GM18502 (cell line): ENCODE data around the gene LSAMP.

Experiments used
- ATAC-seq: cut with Tn5 transposase; IDR thresholded peaks from one replicate; pipeline ENCODE4 v1.9.1; 2021; ENCODE audit warnings: mild to moderate bottlenecking; ENCODE audit not compliant: unreplicated experiment, poor library complexity

LSAMP gene

DNA sequence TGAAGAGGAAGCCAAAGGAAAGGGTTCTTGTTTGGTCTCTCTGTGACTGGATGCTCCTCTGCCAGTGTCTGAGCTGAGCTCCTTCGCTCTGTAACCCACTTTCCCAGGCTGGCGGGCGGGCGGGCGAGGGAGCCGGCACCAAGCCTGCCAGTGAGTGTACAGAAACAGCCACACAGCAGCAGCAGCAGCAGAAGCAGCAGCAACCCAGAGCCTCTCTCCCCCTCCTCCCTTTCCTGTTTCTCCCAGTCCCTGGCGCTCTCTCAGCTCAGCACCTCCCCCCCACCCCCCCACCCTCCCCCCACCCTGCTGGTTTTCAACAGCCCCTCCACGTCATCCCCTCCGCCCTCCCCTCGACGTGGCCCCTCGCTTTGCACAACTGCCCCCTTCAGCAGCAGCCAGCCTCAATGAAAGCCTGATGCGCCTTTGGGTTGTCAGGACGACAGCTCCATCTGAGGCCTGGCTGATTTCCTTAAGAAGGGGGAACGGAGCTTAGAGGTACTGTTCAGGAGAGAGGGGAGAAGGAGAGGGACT is at the start of gene LSAMP:
Gene LSAMP, minus strand, starts transcription at position 177 of the 531 bp plus-strand sequence.
- ATAC-seq: no peak

DNA sequence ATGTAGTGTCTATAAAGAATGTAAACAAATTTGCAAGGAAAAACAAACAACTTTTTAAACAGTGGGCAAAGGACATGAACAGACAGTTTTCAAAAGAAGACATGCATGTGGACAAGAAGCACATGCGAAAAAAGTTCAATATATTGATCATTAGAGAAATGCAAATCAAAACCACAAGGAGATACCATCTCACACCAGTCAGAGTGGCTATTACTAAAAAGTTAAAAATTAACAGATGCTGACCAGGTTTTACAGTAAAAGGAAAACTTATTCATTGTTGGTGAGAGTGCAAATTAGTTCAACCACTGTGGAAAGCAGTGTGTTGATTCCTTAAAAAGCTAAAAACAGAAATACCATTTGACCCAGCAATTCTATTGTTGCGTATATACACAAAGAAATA is 47.1 kb upstream of the LSAMP start:
- no peak for ATAC-seq

DNA sequence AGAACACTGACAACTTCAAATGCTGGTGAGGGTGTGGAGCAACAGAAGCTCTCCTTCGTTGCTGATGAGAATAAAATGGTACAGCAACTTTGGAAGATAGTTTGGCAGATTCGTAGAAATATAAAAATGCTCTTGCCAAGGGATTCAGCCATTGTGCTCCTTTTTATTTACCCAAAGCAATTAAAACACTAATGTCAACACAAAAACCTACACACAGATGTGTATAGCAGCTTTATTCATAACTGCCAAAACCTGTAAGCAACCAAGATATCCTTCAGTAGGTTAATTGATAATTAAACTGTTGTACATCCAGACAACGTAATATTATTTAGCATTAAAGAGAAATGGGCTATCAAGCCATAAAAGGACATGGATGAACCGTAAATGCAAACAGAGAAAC is 37.8 kb upstream of the LSAMP start:
- no peak for ATAC-seq

DNA sequence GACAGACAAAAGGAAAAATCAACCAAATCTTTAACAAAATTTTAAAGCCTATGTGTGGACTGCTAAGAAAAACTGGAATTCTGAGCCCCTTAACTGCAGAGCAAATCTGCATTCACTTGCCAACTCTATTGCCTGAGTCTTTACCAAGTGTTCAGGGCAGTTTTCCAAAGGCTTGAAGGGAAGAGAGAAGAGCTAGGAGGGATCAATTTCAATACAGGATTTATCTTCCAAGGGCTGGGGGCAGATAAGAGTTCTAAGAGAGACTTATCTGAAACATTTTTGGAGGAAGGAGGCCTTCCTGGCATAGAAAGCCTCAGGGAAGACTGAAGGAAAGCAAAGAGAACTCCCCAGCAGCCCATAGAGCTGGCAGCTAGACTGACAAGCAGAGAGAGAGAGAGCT is 31.4 kb upstream of the LSAMP start:
- no peak for ATAC-seq

DNA sequence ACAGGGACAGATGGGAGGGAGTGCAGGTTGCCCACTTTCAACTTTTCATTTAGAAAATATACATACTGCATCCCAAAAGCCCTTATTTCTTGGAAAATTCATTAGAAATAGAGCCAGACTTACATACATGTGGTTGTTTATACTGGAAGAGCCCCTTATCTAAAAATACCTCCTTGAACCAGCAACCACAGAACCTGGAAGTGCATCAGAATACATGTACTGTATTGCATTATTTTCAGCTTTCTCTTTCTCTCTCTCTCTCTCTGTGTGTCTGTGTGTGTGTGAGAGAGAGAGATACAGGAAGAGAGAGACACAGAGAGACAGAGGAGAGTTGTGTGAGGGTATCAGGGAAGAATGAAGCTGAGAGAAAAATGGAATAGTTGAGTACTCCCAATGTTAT is 29.5 kb upstream of the LSAMP start:
- no peak for ATAC-seq

DNA sequence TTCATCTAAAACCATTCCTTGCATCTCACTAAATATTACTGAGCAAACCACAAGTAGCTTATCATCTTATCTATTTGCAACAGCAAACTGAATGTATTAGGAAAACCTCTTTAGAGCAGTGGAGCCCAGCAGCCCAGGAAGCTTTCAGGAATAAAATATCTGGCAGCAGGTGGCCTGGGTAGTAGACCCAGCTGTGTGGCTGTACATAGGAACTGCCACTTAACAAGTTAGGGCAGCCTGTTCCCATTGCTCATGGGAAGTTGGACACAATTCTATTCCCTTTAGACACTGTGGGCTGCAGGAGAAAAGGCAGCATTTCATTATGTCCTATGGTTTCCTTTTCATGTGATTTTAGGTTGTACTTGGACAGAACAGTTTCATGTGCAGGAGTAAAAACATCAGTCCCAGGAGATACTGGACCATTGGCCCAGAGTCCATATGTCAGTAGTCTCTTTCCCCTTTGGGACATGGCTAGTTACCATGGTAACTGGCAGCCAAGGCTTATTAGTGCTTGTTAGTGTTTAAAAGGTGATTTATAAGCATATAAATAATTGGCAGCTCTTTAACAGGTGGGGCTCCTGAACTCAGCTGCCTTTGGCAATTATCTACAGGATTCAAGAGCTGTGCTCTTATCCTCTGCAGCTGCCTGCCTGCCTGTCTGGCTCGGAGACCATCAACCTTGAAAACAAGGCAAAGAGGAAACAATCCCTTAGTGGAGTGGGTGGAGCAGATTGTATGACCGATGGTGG is 28.9 kb upstream of the LSAMP start:
- no peak for ATAC-seq

DNA sequence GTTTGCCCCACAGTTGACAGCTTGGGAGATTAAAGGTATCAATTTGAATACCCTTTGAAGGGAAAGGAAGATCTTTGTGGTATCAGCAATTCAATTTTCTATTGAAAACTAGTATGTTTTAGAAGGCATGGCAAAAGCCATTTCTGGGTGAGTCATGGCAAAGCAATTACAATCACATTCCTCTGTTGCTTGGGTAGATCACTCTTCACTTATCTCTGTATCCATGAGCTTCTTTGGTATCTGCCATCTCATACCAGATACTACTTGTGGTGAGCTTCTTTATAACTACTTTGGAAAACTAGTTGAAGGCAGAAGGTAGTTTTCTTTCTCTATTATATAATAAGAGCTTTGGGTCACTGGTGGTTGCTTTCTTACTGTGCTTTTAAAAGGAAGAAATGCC is 28.3 kb upstream of the LSAMP start:
- ATAC-seq: no peak

DNA sequence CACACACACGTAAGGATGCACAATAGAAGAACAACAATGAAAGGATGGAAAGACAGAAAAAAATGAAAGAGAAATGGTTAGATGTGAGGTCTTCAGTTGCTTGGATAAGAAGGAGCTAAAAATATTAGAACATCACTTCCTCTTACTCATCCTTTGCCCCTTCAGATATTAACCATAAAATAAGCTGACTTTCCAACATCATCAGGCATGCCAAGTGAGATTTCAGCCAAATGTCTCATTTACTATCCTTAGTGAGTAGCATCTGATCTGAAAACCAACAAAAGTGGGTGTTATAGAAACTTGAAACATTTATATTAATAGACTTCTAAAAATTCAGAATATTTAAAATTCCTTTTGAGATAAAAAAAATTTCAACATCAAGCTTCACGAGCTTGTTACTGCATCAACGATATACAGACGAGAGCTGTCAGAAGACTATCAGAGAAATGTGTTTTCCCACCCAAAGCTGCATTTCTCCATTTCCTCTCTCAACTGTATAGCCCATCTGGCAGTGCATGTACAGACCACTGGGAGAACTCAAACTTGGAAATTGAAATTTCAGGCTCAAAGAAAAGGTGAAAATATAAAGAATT is 25.4 kb upstream of the LSAMP start:
- no peak for ATAC-seq

DNA sequence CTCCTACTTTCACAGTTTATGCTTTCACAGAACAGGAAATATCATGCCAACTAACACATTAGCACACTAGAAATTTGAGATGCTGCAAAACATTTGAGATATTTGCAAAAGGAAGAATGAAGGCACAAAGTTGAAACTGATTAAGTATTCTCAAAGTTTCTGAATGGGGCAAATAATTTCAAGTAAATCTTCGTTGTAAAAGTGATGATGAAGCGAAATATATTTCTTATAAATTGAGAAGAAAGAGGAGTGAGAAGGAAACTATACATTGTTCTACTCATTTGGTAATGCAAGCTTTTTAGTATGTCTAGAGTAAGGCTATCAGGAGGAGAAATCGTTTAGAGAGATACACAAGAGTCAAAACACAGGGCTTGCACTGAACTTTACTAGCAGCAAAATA is 24.3 kb upstream of the LSAMP start:
- no peak for ATAC-seq

DNA sequence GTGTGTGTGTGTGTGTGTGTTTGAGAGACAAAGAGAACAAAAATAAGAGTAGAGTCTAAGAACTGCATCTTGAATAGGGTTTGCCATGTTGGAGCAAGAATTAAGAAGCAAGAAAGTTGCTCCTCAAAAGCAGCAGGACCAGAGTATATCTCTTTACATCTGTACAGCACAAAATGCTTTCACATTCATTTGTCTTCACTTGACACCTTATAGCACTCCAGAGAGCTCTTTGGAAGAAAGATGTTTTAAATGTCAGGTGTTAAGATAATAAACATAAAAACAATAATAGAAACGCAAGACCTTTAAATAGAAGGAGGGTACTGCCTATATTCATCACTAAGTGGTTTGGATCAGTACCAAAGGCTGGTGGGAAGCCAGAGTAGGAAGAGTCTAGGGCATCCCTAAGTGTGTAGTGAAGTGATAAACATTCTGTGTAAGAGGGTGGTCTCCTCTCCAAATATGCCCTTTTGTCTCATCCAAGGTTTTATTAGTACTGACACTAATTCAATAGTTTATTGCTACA is 19.1 kb upstream of the LSAMP start:
- ATAC-seq: no peak

DNA sequence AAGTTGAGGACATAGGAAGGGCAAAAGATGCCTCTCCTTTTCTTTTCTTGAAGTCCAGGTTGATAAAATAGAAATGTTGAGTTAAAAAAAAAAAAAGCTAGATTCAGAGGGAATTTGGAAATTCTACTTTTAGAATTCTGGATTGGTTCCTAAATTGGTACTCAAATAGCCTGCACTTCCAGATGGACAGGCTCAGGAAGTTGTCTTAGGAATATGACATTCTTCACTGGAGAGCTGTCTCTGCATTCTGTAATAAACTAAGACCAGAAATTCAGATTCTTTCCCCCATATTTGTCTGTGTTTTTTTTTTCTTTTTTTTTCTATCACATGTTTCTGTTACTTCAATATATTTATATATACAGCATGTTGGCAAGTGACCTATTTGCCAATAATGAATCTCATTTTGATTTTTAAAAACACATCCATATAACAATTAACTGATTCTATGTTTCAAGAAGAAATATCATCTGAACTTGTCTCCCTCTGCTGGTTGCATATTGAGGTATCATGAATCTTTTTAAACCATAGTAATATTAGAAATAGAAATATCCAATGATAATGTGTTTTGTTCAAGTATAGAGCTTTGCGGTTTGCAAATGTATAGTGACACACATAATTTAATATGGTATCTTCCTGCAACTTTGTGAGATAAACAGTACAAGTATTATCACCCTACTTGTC is 8.5 kb upstream of the LSAMP start:
- no peak for ATAC-seq

DNA sequence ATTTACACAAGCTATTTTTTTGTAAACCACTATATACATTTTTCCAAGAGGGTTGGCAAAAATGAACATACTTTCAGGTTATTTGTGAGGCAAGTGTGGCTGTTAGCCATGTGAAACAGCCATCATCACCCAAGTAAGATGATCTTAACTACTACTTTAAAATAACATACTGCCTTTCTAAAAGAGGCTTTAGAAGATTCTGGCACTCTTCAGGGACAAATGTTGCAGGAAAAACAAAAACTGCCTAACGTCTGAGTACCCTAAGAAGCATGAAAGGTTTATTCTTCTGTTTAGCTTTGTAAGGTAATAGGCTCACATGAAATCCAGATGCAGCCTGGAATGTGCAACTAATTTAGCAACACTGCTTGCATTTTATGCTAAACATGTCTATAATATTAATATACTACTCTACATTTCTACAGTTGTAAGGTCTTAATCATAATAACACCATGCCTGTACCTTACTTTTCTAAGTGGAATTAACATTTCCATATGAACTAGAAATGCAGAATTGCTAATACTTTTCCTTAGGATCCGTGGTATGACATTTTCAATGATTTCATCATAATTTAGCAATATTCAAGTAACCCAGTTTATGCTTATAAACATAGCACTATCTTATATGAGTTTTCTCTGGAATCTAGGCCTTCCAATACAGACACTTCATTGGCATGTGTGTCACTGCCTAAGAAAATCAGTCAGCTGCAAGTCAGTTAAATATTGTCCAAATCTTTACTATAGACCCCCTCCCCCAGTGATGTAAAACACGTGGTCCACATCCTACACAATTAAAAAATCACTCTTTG is 4.5 kb upstream of the LSAMP start:
- ATAC-seq: no peak

DNA sequence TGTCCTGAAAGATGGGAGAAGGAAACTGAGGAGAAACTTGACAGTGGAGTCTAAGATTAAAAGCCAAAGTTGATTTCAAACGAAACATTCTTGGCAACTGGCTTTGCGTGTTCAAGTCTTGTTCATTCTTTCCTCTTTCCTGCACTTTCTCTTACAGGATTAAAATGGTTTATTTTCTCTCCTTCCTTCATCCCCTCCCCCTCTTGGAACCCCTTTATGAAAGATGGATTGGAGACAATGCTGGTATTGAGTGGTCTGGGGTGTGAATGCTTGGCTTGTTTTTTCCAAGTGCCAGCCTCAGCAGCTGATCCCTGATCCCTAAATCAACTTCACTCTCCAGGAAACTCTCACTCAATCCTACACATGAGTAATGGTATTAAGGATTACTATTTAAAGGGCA is 703 bp upstream of the LSAMP start:
- no peak for ATAC-seq

DNA sequence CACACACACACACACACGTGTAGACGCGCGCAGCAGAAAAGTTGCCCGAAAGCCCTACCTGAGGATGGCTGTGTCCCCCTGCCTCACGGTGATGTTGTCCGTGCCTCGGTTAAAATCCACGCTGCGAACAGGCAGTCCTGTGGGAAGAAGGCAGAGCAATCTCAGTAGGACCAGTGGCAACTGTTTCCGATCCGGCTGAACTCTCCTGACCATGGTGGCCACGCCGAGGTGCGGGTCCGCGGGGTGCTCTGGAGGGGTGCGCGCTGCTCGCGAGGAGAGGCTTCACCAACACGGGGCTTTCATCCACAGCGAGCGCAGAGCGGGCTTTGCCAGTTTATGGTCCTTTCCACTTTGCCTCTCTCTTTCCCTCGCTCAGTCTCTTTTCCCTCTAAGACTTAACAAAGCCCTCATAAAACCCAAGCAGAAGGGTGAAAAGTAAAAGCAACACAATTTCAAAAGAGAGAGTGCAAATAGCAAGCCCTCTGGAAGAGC is 422 bp downstream of the LSAMP start:
- ATAC-seq: no peak

DNA sequence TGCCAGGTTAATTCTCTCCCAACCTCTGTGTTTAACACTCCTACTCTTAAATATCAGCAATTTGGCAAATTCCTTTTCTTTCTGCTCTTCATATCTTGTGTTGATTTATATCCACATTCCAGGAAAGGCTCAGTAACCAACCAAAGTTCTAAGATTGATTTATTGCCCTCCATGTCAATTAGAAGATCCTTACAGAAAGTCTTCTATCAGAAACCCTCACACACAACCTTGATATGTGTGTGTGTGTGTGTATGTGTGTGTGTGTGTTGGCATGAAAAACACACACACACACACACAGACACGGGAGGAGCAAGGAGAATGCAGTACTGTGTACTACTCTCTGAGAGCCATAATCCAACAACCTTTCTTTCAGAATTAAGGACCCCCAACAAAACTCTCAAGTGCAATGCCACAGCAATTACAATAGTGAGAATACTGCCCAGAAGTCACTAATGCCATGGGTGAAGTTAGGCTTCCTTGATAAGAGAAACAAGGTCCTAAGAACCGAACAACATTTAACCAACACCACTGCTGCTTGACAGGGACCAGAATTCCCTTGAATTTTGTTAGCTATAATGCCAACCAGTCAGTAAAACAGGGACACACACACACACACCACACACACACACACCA is 1.1 kb downstream of the LSAMP start:
- no peak for ATAC-seq

DNA sequence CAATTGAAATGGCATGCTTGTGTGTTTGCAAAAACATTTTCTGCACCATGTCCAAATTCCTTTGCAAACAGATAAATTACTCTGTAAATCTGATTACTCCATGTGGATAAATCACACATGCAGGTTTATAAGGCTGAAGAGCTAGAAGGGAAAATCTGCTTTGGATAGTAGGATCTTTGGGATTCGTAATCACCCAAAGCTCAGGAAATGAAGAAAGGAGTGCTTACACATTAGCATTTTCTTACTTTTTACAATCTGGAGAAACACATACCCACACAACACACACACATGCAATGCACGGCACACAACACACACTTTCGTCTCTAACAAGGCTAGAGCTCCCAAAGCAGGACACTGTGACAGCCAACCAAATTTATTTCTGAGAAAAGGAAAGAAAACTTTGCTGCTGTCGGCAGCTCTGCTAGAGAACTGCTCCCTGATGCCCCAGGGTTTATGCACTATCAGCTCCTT is 2.1 kb downstream of the LSAMP start:
- no peak for ATAC-seq

DNA sequence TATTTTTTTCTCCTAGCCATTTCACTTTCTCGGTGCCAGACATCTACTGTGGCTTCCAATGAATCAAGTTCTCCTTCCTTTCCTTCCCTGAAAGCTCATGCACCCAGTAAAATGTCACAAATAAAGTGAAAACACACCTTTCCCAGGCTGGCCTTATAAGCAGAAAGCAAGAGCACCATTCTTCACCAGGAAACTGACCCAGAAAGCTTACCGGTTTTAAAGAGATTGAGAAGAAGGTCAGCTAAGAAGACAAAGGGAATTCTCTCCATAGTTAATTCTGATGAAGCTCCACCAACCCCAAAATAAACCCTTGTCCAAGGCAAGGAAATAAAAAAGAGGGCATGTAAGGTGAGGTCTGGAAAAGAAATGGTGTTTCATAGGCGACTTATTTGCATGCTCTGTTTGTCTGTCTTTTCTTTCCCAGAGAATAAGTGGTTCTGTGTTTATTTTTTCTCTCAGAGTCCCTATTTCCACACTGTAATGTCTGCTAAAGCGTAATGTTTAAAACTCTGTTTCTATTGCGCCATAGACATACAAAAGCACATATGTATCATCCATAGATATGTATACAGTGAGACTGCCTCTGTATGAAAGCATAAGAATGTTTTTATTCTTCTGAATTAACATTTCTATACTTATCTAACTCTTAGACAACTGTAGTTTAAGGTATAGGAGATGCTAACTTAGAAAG is 2.8 kb downstream of the LSAMP start:
- ATAC-seq: no peak

DNA sequence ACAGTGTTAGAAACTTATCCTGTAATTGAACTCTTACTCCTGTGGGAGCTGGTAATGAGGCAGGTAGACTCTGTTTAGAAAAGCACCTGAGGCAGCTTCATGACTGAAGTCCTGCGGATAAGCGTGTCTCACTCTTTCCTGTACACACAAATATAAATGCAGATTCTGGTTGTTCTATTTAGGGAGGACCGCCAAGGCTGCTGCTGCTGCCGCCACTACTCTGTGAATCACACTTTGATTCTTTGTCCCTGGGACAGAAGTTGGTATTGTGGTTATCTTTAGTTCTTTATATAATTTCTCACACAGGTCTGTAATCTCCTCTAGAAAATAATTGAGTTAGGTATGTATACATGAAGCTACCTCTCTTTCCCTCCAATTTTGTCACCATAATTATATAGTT is 3.6 kb downstream of the LSAMP start:
- no peak for ATAC-seq

DNA sequence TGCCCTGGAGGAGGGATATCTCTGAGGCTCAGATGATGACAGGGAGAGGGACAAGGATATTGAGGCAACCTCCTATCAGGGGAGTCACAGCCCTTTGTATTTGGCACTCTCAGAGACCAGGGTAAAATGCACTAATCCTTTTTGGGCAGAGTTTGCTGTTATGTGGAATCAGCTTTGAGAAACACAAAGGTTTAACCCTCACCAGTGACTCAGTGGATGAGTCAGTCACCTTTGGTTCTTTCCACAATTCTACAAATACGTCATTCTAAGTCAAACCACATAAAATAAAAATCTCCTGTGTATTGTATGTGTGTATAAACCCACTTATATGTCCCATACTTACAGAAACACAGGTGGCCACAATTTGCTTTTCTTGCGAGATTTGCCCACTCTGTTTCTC is 5.1 kb downstream of the LSAMP start:
- no peak for ATAC-seq
